Measurements from ENCODE around the gene TARBP1. TPM values are rescaled to one million over a fixed set of nuclear protein-coding genes. Genes with fewer than 3 reads are reported as not detected.

The TARBP1 gene
- total RNA-seq, 4 donors from 2014 or later: 19.9 to 44.4 (median 27.6) TPM

- peaks cover 18% of the 10 kb centered on the region for H3K27me3 ChIP-seq
- DNase-seq: no peak
- no peaks in the 10 kb centered on the region for H3K9me3 ChIP-seq
- intact Hi-C loops (cut with DNase I; ENCODE audit: low total_unique reads): no loop called here
- TF ChIP-seq CTCF (IDR thresholded peaks at IDR 0.05) (no peak), EP300 (IDR thresholded peaks at IDR 0.05; ENCODE audit: low read depth) (no peak), POLR2AphosphoS5 (IDR thresholded peaks at IDR 0.05) (no peak), POLR2A (IDR thresholded peaks at IDR 0.05) (no peak)
- H3K36me3 ChIP-seq: no peaks in the 10 kb centered on the region
- in situ Hi-C loops (cut with MboI; ENCODE audit: low pct_ligation_motif_present in 1 of 4, low pct_unique_long_range_greater_than_20kb in 1 of 4, low sequenced_read_pairs in 3 of 4): no loop called here
- 70 to 72% methylated on average over 3 of the region's 3 CpGs for WGBS, 2 donors (ENCODE audit: low coverage in 1 of 2)
- no peak overlapping the region for H3K27ac ChIP-seq
- H3K4me1 ChIP-seq: no peaks in the 10 kb centered on the region
- no peak overlapping the region for H3K4me3 ChIP-seq
Observed at GRCh38 chr1:234355782-234356510, 123.0 kb downstream of the TARBP1 start.

GRCh38 chr1:234348964-234349363 lies 130.0 kb downstream of the TARBP1 start:
- no peak overlapping the region for H3K4me3 ChIP-seq
- DNase-seq: no peak
- no peaks in the 10 kb centered on the region for H3K9me3 ChIP-seq
- H3K27ac ChIP-seq: no peak overlapping the region
- intact Hi-C loops (cut with DNase I; ENCODE audit: low total_unique reads): no loop called here
- H3K36me3 ChIP-seq: no peaks in the 10 kb centered on the region
- no peaks in the 10 kb centered on the region for H3K4me1 ChIP-seq
- in situ Hi-C loops (cut with MboI; ENCODE audit: low pct_ligation_motif_present in 1 of 4, low pct_unique_long_range_greater_than_20kb in 1 of 4, low sequenced_read_pairs in 3 of 4): no loop called here
- WGBS, 2 donors (ENCODE audit: low coverage in 1 of 2): 65 to 74% methylated on average over 4 of the region's 4 CpGs
- peaks cover 27% of the 10 kb centered on the region for H3K27me3 ChIP-seq
- no peak for TF ChIP-seq POLR2A (IDR thresholded peaks at IDR 0.05)
- TF ChIP-seq CTCF (IDR thresholded peaks at IDR 0.05): no peak
- TF ChIP-seq POLR2AphosphoS5 (IDR thresholded peaks at IDR 0.05): no peak
- no peak for TF ChIP-seq EP300 (IDR thresholded peaks at IDR 0.05; ENCODE audit: low read depth)

GRCh38 chr1:234345237-234345636 lies 133.7 kb downstream of the TARBP1 start:
- 86% methylated on average over 1 of the region's 1 CpG; no CpG with 5 or more reads in 1 of the 2 donors for WGBS, 2 donors (ENCODE audit: low coverage in 1 of 2)
- H3K9me3 ChIP-seq: no peaks in the 10 kb centered on the region

GRCh38 chr1:234342774-234343173 lies 136.2 kb downstream of the TARBP1 start:
- WGBS, 2 donors (ENCODE audit: low coverage in 1 of 2): 72 to 77% methylated on average over 2 to 5 of the region's 5 CpGs
- H3K4me3 ChIP-seq: no peak overlapping the region
- H3K27ac ChIP-seq: no peak overlapping the region
- H3K36me3 ChIP-seq: no peaks in the 10 kb centered on the region
- intact Hi-C loops (cut with DNase I; ENCODE audit: low total_unique reads) (no loop called here), in situ Hi-C loops (cut with MboI; ENCODE audit: low pct_ligation_motif_present in 1 of 4, low pct_unique_long_range_greater_than_20kb in 1 of 4, low sequenced_read_pairs in 3 of 4) (no loop called here)
- TF ChIP-seq CTCF (IDR thresholded peaks at IDR 0.05): no peak
- no peak for TF ChIP-seq EP300 (IDR thresholded peaks at IDR 0.05; ENCODE audit: low read depth)
- no peak for TF ChIP-seq POLR2AphosphoS5 (IDR thresholded peaks at IDR 0.05)
- no peak for TF ChIP-seq POLR2A (IDR thresholded peaks at IDR 0.05)
- no peak for DNase-seq
- peaks cover under 1 to 10% of the 10 kb centered on the region in 2 donors for H3K9me3 ChIP-seq
- no peaks in the 10 kb centered on the region for H3K27me3 ChIP-seq
- H3K4me1 ChIP-seq: no peaks in the 10 kb centered on the region

More at GRCh38 chr1:234345237-234345636, 133.7 kb downstream of the TARBP1 start:
- no peak overlapping the region for H3K4me3 ChIP-seq
- DNase-seq: no peak
- intact Hi-C loops (cut with DNase I; ENCODE audit: low total_unique reads) (no loop called here), in situ Hi-C loops (cut with MboI; ENCODE audit: low pct_ligation_motif_present in 1 of 4, low pct_unique_long_range_greater_than_20kb in 1 of 4, low sequenced_read_pairs in 3 of 4) (no loop called here)
- H3K4me1 ChIP-seq: no peaks in the 10 kb centered on the region
- peaks cover 5% of the 10 kb centered on the region for H3K27me3 ChIP-seq
- H3K27ac ChIP-seq: no peak overlapping the region
- H3K36me3 ChIP-seq: no peaks in the 10 kb centered on the region
- no peak for TF ChIP-seq POLR2A (IDR thresholded peaks at IDR 0.05)
- TF ChIP-seq POLR2AphosphoS5 (IDR thresholded peaks at IDR 0.05): no peak
- TF ChIP-seq EP300 (IDR thresholded peaks at IDR 0.05; ENCODE audit: low read depth): no peak
- no peak for TF ChIP-seq CTCF (IDR thresholded peaks at IDR 0.05)

Other genes with a start within 250 kb of the TARBP1 start
- gene COA6, start 105.7 kb downstream of the TARBP1 start, total RNA-seq: 10 to 100 TPM in 3 of 4 donors, not detected in 1; 13.7 to 21.6 (median 15.7) TPM
- gene IRF2BP2, start 131.0 kb upstream of the TARBP1 start, total RNA-seq: 100 to 1,000 TPM in 1 of 4 donors, 10 to 100 TPM in 3; 82.7 to 120 (median 93.3) TPM

Measured in transverse colon (tissue), 4 donors.